Measurements from ENCODE around the gene SHISA7.

Gene SHISA7

DNA sequence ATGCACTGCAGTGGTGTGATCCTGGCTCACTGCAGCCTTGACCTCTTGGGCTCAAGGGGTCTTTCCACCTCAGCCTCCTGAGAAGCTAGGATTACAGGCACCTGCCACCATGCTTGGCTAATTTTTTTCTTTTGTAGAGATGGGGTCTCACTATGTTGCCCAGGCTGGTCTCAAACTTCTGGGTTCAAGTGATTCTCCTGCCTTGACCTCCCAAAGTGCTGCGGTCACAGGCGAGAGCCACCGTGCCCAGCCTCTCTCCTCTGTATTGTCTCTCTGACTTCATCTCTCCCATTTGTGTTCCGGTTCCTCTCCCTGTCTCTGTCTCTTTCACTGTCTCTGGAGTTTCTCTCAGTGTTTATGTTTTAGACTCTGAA is 23.1 kb upstream of the SHISA7 start:
- H3K4me3 ChIP-seq (ENCODE audit: control insufficient read depth, low read depth, low read length): no peak overlapping the region
- DNase-seq (ENCODE audit: low read depth): no peak
- TF ChIP-seq, protein P1, sequence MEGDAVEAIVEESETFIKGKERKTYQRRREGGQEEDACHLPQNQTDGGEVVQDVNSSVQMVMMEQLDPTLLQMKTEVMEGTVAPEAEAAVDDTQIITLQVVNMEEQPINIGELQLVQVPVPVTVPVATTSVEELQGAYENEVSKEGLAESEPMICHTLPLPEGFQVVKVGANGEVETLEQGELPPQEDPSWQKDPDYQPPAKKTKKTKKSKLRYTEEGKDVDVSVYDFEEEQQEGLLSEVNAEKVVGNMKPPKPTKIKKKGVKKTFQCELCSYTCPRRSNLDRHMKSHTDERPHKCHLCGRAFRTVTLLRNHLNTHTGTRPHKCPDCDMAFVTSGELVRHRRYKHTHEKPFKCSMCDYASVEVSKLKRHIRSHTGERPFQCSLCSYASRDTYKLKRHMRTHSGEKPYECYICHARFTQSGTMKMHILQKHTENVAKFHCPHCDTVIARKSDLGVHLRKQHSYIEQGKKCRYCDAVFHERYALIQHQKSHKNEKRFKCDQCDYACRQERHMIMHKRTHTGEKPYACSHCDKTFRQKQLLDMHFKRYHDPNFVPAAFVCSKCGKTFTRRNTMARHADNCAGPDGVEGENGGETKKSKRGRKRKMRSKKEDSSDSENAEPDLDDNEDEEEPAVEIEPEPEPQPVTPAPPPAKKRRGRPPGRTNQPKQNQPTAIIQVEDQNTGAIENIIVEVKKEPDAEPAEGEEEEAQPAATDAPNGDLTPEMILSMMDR (conservative IDR thresholded peaks at IDR 0.05; ENCODE audit: control insufficient read depth, insufficient read depth, low read depth, low read length): no peak

DNA sequence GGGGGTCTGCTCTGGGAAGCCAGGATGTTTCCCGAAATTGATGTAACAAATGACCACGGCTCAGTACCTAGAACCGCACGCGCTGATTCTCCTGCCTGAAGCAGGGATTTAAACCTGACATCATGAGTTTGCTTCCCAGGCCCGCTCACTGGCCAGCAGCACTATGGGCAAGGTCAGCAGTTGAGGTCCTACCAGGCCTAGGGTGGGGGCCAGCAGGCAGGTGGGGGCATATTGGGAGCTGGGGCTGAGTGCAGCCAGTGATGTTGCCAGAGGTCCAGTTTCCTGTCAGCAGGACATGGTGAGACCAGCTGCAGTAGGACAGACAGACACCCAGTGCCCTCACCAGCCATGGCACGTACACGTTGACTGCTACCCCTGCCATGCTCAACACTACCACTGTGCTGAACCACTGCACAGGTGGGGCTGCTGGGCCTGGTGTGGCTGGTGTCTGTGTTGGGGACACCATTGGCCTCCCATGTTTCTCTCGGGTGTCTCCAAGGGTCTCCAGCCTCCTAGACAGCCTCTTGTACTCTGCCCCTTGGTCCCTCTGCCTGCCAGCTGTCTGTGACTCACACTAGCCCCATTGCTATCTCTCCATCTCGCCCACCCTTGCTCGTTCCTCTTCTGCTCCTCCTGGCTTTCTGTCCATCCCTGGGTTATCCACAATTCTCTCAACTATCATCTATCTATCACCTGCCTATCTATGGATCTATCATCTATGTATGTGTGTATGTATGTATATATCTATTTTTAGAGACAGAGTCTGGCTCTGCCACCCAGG is 22.6 kb upstream of the SHISA7 start:
- TF ChIP-seq, protein P1 (conservative IDR thresholded peaks at IDR 0.05; ENCODE audit: control insufficient read depth, insufficient read depth, low read depth, low read length): no peak
- no peak overlapping the region for H3K4me3 ChIP-seq (ENCODE audit: control insufficient read depth, low read depth, low read length)
- DNase-seq (ENCODE audit: low read depth): no peak

DNA sequence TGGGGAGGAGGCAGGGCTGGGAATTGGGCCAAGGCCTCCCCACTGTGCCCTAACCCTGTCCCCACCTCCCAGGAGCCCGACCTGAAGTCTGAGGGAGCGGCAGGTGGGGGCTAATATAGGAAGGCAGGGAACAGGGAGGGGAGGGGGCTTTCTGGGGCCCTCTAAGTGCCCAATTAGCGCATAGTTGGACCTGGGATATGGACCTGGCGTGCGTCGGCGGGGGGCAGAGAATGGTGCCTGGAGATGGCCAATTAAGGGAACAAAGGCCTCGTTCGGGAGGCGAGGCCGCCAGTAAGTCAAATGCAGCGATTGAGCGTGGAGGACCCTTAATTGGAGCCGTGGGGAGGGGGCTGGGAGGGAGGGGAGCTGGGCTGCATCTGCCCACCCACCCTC is 21.6 kb upstream of the SHISA7 start, which contains the start of gene C19orf85:
Gene C19orf85, minus strand, starts transcription at position 90 of the 393 bp plus-strand sequence. CDS start 197 bp downstream, outside the sequence.
- no peak for DNase-seq (ENCODE audit: low read depth)
- TF ChIP-seq, protein P1 (conservative IDR thresholded peaks at IDR 0.05; ENCODE audit: control insufficient read depth, insufficient read depth, low read depth, low read length): no peak
- H3K4me3 ChIP-seq (ENCODE audit: control insufficient read depth, low read depth, low read length): no peak within 1 kb of the TSS

DNA sequence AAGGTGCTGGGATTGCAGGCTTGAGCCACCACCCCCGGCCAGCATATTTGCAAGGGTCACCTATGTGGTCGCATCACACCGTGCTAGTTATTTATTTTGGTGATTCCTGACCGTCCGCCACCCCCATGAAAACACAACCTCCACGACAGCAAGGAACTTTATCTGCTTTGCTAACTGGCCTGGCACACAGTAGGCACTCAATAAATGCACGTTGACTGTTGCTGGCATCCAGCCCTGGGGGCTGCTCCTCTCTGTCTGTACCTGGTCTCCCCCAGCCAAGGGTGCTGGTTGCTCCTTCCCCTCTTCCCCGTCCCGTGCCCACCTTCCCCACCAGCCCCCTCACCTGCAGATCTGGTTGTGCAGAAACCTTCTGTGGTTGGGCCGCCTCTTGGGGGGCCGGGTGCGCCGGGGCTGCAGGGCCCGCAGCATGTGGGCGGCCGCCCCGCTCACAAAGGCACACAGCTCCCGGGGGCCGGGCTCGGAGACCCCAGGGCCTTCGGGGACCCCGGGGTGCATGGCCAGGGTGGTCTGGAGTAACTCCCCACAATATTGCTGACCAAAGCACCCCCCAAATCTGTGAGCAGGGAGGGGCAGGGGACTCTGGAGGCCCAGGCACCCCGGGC is 21.1 kb upstream of the SHISA7 start:
- TF ChIP-seq, protein P1 (conservative IDR thresholded peaks at IDR 0.05; ENCODE audit: control insufficient read depth, insufficient read depth, low read depth, low read length): no peak
- no peak for DNase-seq (ENCODE audit: low read depth)
- H3K4me3 ChIP-seq (ENCODE audit: control insufficient read depth, low read depth, low read length): no peak overlapping the region

DNA sequence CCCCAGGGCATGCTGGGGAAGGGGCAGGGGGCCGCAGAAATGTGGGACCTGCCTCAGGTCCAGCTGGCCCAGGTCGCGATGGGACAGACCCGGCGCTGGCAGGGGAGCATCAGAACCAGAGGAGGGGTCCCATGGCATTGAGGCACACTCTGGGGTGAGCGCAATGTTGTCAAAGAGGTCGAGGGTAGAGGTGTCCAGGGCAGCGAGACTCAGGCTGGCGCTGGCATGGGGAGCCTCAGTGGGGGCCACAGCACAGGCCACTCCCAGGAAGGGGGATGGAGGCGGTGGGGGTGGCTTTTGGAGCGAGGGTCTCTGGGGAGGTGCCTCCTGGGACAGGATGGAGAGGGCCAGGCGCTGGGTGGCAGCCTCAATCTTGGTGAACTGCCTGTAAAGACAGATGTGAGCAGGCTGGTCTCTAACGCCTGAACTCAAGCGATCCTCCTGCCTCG is 20.5 kb upstream of the SHISA7 start:
- H3K4me3 ChIP-seq (ENCODE audit: control insufficient read depth, low read depth, low read length): no peak overlapping the region
- TF ChIP-seq, protein P1 (conservative IDR thresholded peaks at IDR 0.05; ENCODE audit: control insufficient read depth, insufficient read depth, low read depth, low read length): no peak
- DNase-seq (ENCODE audit: low read depth): no peak

DNA sequence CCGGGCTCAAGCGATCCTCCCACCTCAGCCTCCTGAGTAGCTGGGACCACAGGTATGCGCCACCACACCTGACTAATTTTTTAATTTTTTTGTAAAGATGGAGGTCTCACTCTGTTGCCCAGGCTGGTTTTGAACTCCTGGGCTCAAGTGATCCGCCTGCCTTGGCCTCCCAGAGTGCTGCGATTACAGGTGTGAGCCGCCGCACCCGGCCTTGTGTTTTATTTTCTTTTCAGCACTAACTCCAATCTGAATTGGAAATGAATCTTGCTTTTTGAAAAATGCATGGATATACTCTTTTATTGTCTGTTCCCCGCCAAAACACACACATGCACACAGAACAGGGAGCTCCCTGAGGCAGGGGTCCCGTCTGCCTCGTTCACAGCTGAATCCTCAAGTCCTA is 19.6 kb upstream of the SHISA7 start:
- TF ChIP-seq, protein P1 (conservative IDR thresholded peaks at IDR 0.05; ENCODE audit: control insufficient read depth, insufficient read depth, low read depth, low read length): no peak
- DNase-seq (ENCODE audit: low read depth): no peak
- no peak overlapping the region for H3K4me3 ChIP-seq (ENCODE audit: control insufficient read depth, low read depth, low read length)

Data from fibroblast of mammary gland (primary cell).